Middle frontal gyrus (tissue), 1 donor: Measurements from ENCODE around the gene GRM1.

Experiments
- DNase-seq: peaks from one replicate; pipeline ENCODE4 v3.0.0-alpha.2; 2015; ENCODE audit warnings: low spot score; ENCODE audit errors: extremely low spot score

The GRM1 gene

DNA sequence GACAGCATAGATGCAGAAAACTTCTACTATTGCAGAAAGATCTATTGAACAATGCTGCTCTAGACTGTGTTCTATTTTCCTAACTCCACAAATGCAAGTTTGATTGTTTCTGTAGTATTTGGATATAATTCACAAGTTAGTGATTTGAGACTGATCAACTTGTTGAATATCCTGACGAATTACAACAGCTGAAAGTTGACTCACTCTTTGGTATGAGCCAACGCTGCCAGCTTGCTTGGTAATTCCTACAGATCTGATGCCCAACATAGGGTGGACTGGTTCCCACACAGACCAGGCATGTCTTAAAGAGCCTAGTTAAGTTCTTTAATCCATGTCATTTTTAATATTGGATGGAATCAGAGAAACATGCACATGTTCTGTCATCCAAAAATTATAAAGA, 283.7 kb downstream of the GRM1 start:
- no peak for DNase-seq

DNA sequence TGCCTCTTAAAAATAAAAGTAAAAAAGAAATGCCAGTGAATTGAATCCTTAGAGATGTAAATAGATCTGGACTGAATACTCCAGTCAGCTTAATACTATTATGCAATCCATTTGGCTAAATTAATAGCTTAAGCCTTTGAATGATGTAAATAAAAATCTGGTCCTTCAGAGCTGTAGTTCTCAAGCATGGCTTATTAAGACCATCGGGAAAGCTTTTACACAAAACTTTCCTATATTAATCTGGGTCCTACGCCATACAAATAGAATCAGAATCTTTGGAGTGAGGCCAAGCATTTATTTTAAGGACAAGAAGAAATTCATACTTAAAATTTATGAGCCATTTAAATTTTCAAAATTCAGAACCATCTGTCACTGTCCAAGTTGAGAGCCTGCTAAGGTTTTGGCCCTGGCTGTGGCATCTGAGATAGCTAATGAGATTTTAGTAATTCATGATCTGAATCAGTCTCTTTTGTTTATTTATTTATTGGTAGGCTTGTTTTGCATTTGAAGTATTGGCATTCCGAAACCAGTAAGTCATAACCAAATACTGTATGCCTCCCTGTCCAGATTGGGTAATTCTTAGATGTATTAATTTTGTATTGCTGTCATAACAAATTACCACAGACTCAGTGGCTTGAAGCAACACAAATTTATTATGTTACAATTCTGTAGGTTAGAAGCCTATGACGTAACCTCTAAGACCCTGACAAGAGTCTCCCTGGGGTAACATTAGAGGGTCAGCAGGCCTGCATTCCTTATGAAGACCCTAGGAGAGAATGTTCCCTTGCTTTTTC, 286.7 kb downstream of the GRM1 start:
- no peak for DNase-seq

DNA sequence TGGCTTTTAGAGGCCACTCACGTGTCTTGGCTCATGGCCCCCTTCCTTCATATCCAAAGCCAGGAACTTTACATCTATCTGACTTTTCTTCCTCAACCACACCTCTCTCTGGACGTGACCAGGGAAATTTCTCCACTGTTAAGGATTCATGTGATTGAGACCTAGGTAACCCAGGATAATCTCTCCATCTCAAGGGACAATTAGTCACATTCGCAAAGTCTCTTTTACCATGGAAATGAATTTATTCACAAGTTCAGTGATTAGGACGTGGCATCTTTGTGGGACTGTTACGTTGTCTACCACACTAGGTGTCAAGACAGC, 287.3 kb downstream of the GRM1 start:
- DNase-seq = no peak

DNA sequence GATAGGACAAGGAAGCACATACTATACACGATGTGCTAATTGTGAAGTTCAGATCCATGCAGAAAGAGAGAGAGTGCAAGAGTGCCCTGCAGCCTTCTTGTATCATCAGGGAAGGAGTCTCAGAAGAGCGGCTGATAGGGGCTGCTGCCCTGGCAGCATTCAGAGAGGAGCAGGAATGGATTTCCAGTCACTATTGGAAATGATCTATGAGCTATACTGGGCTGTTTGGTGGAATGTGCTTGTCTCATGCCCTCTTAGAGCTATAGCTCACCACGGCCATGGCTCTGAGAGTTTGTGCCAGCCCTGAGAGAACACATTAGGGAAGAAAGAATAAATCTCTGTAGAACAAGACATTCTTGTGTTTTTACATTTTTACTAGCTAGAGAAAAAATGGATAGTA, 302.2 kb downstream of the GRM1 start:
- DNase-seq = no peak

DNA sequence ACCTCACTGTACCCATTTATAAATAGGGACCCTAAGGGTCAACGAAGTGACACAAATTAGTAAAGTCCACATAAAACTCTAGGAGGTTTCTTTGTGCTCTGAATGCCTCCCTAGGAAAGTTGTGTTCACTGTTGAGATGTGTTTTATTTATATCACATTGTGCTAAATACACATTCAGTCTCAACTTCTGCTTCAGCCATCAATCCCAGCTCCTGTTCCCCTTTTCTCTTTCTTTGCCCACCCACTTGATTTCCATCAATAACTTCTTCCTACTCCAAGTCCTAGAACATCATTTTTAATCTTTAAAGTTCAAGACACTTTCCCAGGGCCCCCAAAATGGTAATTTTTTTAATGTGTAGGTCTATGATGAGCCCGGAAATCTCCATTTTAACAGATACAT, 306.5 kb downstream of the GRM1 start:
- no peak for DNase-seq

DNA sequence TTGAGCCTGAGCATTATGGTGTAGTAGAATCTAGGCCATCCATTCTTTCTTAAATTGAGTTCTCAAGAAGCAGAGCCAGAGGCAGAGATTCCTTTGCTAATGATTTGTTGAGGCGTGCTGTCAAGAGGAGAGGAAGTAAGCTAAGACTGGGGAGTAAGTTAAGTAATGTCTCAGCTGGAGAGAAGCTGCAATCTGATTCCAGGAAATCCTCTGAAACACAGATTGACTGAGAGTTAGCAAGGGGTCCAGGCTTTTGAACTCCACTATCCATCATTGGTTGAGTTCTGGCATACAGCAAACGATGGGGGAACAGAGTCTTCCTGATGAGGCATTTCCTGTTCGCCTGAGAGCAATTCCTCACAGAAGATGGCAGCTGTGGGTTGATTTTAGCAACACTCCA, 307.3 kb downstream of the GRM1 start:
- DNase-seq = no peak

DNA sequence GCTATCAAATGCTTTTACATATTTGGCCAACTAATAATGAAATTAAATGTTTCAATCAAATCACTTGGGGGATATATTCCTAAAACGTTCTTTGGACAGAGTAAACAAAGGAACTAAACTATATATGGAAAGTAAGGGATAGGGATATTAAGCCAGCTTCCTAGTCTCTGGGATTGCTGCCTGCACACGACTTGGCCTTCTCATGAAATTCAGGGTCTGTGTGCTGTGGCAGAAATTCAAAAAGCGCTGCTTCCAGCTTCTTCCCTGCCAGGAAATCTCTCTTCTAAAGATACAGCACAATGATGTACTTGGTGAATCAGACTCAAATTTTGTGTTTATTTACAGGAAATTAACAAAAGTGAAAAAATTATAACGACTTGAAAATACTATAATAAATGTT, 308.5 kb downstream of the GRM1 start:
- DNase-seq = no peak

DNA sequence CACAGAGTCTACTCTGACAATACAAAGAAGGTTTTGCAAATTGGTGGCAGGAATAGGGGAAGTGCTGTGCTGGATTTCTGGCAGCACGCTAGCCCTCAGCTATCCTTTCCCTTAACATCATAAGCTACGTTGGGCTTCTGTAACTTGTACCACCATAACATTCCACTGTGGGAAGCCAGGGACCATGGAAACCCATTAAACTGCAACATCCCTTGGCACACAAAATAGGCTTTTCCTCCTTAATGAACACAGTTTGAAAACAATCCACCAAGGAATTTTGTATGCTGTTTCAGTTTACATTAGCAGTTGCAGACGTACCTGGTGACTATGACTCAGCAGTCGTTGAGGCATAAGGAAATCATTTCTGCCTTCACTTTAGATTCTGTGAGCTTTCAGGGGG, 310.9 kb downstream of the GRM1 start:
- no peak for DNase-seq

DNA sequence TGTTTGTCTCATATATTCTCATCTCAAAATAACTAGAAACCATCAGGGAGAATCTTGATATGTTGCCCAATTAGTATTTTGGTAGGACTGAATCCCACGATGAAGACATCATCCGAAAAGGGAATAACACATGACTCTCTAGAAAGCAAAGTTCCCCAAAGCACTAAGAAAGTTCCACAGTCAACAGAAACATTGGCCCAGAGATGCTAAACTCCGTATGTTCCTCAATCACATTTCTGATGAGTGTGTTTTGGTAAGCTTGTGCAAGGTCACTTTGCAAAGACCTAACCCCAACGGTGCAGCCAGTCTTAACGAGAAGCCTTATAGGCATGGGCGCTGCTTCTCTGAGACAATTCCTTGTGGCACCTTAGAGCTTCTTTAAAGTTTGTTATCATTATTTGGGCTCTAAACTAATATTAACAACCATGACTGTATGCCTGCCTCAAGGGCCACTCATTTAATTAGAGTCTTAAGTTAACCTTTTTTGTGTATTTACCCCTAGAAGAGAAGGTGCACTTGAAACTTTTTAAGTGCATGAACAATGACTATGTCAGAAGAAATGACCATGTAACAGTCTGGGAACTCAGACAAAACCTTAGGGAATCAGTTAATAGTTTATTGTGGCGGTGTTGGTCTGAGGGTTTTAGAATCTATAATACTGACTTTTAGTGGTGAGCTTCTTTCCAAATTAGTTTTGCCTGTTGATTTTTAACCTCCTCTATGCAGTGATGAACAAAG, 312.8 kb downstream of the GRM1 start:
- no peak for DNase-seq

DNA sequence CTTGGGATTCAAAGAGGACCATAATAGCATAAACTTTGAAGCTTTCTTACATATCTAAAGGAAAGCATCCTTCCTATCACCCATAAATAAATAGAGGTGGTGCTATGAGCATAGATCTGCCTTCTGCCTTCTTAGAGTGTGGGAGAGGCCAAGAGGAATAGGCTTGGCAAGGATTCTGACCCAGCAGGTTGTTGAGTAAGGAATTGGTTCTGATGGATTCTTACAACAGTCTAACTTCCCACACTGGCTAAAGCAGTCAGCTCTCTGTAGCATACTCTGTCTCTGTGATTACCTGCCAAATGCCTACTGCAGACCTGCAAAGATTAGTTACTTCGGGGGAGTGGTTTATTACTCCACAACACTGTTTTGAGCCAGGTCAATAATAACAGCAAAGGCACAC, 316.7 kb downstream of the GRM1 start:
- DNase-seq = no peak

DNA sequence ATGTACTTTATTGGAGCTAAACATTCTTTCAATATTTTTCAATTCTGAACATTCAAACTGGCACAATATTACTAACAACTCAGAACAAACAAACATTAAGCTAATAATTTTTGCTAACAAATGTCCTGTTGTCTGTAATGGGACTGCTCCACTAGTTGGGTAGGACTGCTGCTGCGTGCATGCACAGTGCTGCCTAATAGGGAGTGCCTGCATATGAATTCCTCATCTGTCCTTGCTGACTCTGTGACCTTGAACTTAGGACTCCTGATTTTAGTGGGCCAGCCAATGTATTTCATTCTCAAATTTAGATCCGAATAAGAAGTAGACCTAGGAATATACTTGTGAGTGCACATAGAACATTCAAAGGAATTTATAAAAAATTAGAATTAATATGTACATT, 318.2 kb downstream of the GRM1 start:
- no peak for DNase-seq

DNA sequence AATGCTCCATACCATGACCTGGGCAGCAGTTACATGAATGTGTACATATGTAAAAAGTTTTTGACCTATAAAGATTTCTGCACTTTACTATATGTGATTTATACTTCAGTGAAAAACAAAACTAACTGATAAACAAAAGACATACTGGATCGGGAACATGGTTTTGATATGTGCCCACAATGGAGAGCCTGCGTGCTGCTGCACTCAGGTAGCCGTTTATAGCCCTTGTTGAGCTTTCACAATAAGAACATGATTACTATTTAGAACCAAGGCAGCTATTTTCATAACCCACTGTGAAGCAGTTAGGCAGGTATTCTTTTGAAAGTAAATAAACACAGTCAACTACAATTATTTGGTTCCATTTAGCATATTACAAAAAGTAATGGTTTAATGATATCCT, 318.8 kb downstream of the GRM1 start:
- no peak for DNase-seq

DNA sequence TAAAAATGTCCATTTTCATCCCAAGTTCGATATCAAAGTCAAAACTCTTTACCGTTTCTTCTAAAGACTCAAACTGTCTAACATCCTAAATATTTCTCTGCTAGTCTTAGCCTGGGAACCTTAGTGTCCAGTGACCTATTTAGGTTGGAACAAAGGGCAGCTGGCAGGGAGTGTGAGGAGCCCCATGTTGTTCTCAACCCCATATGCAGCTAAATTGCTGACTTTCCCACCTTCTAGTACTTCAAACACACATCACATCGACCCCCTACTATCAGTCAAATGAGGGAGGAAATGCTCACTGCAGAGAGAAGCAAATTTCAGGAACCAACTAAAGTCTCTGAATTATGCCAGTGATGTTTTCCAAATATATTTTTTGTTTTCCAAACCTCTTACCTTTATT, 322.2 kb downstream of the GRM1 start:
- no peak for DNase-seq

DNA sequence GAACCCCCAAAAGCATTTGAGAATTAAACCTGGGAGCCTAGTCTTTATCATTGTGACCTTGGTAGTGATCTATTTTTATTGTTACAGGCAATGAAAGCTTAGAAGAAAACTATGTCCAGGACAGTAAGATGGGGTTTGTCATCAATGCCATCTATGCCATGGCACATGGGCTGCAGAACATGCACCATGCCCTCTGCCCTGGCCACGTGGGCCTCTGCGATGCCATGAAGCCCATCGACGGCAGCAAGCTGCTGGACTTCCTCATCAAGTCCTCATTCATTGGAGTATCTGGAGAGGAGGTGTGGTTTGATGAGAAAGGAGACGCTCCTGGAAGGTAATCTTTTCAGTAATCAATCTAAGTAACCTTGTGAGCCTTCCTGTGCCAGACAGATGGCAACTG, 323.3 kb downstream of the GRM1 start:
- no peak for DNase-seq

DNA sequence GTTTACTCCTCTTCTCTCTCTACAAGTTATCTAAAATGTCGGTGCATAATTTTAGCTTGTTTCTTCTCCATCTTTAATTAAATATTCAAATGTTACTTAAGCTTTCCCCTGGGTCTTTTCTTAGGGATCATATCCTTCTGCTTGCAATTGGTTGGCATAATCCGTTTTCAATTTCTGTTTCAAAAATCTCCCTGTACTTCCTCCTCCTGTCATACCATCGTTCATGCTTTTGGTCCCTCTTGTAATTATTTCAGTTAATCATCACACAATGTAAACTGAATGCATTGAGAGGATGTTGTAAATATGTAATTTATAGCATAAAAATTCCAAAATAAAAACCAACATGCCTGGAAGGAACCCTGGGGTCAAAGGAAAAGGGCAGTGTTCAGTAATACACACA, 325.6 kb downstream of the GRM1 start:
- no peak for DNase-seq

DNA sequence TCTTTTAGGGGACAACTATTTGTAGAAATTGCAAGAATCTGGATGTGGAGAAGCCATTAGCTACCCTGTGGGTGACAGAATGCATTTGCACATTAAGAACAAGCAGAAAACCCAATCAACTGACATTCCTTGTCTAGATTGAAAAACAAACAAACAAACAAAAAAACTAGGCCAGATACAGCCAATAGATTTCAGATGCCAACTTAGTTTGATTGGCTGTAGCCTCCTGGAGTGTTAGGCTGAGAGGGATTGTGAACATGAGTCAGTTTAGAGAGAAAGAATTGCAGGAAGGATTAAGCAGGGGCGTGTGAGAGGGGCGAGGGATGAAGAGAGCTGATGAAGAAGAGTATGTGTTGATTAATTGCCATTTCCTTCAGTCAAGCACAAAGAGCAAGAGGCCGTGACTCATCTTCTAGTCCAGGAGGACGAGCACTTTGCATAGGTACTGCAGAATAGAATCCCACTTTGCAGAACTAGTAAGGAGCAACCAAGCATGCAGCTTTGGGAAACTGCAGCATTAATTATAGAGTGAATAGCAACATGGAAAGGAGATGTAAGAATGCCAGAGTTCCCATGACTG, 326.7 kb downstream of the GRM1 start:
- no peak for DNase-seq

DNA sequence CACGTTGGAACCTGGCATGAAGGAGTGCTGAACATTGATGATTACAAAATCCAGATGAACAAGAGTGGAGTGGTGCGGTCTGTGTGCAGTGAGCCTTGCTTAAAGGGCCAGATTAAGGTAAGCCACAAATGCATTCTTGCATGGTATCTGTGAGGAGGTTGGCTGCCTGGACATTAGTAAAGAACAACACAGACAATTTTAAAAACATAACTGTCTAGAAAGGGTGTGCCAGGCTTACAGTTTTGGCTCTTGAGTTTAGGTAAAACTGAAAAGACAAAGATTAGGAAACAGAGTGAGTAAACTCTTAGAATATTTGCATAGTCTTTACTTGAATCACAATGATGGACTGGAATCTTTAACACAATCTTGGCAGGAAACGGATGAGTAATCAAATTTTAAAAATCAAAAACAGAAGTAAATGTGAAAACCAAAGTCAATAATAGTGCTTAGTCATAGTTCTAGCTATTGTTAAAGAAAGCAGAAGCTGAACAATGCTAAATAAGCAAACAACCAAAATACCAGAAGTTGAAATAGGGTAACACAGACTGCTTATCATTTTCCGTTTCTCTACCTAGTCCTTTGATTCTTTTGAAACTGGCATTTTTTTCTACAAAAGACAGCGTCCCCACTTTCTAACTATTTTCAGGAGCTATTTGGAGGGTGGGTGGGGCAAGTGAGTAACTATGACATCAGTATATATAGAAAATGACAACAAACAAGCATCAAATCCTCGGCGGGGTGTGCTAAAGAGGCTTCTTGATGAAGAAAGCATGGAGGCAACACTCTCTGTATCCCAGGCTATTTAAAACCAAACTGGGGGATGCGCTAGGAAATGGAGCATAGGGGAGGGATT, 328.9 kb downstream of the GRM1 start:
- no peak for DNase-seq

DNA sequence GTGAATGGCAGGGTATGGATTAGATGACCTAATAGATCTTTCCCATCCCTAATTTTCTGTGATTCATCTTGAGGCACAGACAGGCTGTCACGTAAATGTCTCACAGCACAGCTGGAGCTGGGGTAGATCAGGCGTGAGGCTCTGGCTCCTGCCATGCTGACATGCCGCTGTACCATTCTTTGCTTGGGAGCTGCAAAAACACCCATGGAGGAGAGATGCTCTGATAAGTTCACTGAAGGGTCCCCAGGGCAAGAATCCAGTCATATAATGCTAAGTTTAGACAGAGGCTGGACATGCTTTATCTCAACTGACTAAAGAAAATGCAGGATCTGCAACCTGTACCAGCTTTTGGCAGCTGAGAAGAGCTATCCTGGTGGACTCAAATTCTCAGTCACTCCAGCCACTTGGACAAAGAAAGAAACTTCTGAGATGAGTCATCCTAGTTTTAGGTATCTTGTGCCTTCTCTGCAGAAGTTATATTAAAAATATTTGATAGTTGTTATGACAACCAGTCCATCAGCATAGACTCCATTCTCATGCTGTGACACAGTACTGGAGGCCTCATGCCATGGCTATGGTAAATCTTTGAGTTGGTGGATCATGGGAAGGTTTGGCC, 329.7 kb downstream of the GRM1 start:
- DNase-seq = no peak

DNA sequence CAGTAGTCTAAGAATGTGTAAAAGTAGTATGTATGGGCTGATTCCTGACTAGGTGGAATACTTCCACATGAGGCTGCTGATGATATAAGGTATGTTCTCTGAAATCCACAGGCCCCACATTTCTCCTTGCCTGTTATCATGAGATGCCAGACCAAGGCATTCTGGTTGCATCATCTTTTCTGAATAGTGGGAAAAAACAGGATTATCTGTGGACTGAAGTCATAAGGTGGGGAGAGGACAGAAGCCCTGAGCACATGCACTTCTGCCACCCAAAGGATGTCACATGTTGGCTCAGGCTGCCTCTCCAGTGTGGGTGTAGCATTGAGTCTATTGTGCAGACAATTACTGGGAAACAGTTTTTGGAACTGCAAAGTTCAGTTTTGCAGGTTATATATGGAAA, 330.3 kb downstream of the GRM1 start:
- DNase-seq = no peak

DNA sequence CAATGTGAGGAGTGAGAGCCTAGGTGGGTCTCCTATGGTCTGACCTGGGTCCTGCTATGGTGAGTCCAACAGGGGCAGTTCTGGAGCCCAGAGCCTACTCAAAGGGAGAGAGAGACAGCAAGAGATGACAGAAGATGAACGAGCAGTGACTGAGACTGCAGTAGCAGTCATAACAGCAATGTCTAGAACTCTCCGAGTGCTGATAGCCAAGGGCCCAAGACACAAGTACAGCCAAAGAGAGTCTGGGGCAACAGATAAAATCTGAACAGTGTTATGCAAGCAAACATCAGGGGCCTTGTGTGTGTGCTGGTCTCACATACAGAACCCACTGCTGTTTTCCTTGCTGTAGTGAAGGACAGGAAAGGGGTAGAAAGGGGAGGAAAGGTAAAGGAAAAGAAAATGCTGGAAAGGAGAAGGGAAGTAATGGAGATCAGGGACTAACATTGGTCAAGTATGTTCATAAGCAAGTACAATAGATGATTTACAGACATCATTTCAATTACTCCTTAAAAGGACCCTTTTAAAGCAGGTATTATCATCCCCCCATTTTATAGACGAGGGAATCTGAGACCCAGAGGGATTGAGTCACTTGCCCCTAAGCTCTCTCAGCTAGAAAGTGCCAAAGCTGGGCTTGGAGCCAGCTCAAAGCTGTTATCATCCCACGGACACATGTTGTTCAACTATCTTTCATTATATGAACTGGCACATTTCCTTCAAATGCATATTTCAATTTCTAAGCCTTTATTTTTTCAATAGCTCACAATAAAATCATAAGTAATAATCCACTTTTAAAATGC, 332.5 kb downstream of the GRM1 start:
- no peak for DNase-seq
